Measurements from ENCODE around the gene ARHGAP24.

The ARHGAP24 gene

GRCh38 chr4:85707611-85708010, 232.7 kb downstream of the ARHGAP24 start:
- no peak for DNase-seq

- DNase-seq: no peak
Observed at GRCh38 chr4:85708468-85708867, 233.5 kb downstream of the ARHGAP24 start.

GRCh38 chr4:85713005-85713404, 238.1 kb downstream of the ARHGAP24 start:
- DNase-seq: no peak

DNA sequence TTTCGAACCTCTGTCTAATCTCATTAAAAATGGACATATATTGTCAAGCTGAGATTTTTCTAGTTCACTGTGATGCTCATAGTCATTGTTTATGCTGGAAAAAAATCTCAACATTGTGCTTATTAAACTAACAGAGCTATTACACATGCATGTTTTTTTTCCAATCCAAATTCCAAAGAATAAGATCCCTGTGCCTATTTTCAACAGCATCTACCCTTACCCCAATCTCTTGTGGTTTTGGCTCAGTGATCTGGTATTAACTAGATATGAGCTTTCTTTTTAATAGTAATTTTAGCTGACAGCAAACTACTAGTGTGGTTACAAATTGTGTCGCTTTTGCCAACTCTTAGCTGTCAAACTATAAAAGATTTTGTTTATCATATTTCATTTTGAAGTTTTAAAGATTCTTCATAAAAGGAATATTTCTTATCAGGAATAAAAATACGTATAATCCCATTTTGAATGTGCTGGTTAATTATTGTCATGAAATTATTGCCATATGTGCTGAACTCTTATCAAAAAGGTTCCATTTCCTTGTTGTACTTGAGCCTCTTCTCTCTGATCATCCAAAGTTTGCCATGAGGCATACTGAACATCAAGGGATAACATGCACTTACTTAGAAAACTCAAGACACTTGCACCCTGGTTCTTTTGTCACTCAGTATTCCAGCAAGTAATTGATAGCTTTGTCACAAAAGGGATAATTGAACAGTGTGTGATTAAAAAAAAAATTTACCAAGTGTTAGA, 241.2 kb downstream of the ARHGAP24 start:
- DNase-seq: no peak

DNA sequence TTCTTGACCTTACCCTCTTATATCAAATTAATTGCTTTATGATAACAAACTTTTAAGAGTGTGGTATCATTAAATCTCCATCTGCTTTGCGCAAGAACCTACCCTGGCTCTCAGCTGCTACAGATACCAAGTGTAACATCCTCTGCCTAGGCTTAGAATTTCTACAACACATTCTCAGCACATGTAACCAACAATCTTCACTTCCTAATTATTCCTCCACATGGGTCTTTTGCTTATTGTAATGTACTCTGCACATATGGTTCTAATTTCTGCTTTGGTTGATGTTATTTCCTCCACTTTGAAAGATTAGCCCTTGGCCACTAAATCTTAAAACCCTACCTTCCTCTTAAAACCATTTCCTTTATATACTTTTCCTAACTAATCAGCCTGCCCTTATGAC, 242.4 kb downstream of the ARHGAP24 start:
- no peak for DNase-seq

GRCh38 chr4:85717847-85718246, 242.9 kb downstream of the ARHGAP24 start:
- no peak for DNase-seq

GRCh38 chr4:85720735-85721134, 245.8 kb downstream of the ARHGAP24 start:
- DNase-seq: no peak

- no peak for DNase-seq
Observed at GRCh38 chr4:85722401-85722800, 247.5 kb downstream of the ARHGAP24 start.

DNA sequence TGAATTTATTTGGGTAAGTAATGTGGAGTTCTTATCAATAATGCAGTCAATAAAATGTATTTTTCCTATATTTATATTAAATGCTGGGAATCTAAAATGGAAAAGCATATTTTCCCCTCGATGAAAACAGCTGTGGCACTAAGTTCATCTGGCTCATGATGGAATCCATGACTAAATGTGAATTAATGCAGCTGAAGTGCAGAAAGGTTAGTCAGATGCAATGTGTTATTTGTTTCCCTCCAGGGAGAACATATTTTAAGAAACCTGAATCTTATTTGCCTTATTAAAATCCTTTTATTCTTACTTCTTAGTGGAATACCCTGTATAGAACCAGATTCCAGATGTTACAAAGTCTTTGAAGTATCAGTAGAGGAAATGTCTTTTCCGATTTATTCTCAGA, 247.9 kb downstream of the ARHGAP24 start:
- DNase-seq: no peak

GRCh38 chr4:85724791-85725563, 250.0 kb downstream of the ARHGAP24 start:
- DNase-seq: no peak

DNA sequence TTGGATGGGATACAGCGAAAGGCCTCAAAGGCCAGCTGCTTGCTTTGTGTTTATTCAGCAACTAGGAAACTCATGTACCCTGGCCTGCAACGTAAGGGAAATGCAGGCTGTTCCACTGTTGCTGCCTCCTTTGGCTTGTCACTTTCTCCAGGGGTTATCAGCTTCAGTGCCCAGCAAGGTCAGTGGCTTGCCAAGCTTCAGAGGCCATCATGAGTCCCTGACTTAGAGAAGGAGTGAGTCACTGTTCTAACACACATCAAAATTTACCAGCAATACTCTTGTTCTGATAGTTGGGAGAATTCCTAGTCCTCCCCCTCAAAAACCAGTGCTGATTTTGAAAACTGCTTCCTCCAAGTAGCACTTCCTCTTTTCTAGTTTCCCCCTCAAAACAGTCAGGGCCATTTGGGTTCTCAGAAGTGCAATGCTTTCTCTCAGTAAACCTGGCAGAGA, 250.8 kb downstream of the ARHGAP24 start:
- DNase-seq: no peak

GRCh38 chr4:85726555-85726954, 251.6 kb downstream of the ARHGAP24 start:
- DNase-seq: no peak

- no peak for DNase-seq
Observed at GRCh38 chr4:85728464-85728863, 253.5 kb downstream of the ARHGAP24 start.

- DNase-seq: no peak
Observed at GRCh38 chr4:85732124-85732523, 257.2 kb downstream of the ARHGAP24 start.

DNA sequence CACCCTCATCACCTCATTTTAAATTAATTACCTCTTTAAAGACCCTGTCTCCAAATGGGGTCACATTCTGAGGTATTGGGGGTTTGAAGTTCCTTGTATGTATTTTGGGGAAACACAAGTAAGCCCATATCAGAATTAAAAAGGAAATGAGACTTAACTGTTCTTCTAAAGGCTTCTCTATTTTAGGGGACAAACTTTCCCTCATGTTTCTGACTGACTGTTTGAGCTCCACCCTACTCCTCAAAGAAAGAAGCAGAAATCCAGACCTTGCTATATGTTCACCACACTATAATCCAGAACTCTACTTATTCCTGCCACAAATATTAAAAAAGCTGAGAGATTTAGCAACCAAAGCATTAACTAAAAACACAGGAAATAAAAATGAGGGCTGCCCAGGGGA, 258.8 kb downstream of the ARHGAP24 start:
- no peak for DNase-seq

DNA sequence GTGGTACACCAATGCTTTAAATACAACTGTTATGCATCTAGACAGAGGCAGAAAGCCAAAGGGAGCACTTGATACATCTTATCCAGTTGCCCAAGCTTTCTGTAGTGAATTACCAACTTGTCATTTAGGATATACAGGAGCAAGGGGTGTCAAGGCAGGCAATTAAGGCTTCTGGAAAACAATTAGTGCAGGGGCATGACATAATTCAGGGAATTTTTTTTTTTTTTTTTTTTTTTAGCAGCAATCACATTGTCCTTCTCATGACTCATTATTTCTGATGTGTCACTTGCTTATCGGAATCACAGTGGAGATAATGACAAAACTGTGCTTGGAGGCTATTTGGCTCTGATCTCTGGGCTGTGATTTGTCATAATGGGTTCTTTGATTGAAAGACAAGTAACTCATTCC, 259.5 kb downstream of the ARHGAP24 start:
- DNase-seq: no peak

GRCh38 chr4:85736571-85736970, 261.6 kb downstream of the ARHGAP24 start:
- DNase-seq: no peak

- DNase-seq: no peak
Observed at GRCh38 chr4:85737254-85737653, 262.3 kb downstream of the ARHGAP24 start.

- DNase-seq: no peak
Observed at GRCh38 chr4:85738721-85739120, 263.8 kb downstream of the ARHGAP24 start.

- DNase-seq: no peak
Observed at GRCh38 chr4:85740431-85740861, 265.5 kb downstream of the ARHGAP24 start.

DNA sequence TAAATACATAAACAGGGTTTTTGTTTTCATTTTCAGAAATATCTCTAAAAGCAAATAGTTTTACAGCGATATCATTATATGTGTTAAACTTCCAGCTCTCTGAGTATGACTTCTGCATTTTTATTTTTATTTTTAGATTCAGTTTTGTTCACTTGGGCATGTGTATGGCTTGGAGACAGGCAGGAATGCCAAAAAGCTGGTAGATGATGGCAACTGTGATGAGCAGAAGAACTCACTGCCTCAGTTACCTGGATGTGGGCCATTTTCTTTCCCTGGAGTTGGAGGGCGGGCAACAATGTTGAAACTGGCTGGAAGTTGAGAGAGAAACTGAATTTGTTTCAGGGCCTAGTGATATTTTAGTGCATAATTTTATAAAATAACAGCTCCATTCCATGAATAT, 266.4 kb downstream of the ARHGAP24 start:
- DNase-seq: no peak

GRCh38 chr4:85741921-85742591, 267.1 kb downstream of the ARHGAP24 start:
- DNase-seq: no peak

- DNase-seq: no peak
Observed at GRCh38 chr4:85744950-85745349, 270.0 kb downstream of the ARHGAP24 start.

GRCh38 chr4:85745939-85746338, 271.0 kb downstream of the ARHGAP24 start:
- DNase-seq: no peak

Data from CD4-positive, alpha-beta T cell treated with Interleukin-4 for 4 hours (primary cell).